ENCODE results near the gene ERAS.
A peak's percentile ranks its signal among the peaks of the same experiment; 100 is the strongest.
"Not testable (repeated sequence)": the region's sequence is repeated elsewhere in the genome, so short reads cannot be mapped to it uniquely, and the experiment has no call there.

The ERAS gene

GRCh38 chrX:48831909-48832291 lies 5.6 kb downstream of the ERAS start:
- Histone ChIP-seq H3K27ac (no peak overlapping the region), H3K9ac (no peak overlapping the region), H3K4me2 (no peak overlapping the region), H3K4me3 (no peak overlapping the region), H4K20me1 (no peaks in the 10 kb centered on the region; a peak in 3 of 22 replicates), H3K4me1 (no peaks in the 10 kb centered on the region), H3K27me3 (peaks cover 33 to 63% (median 47%) of the 10 kb centered on the region in 11 experiments), H3K9me3 (replicated peaks in 1 of 11) (peaks cover 7 to 30% (median 20%) of the 10 kb centered on the region in 11 experiments; a peak in 20 of 22 replicates), H3K36me3 (no peaks in the 10 kb centered on the region)
- TF ChIP-seq Cebpa-rat (IDR thresholded peaks at IDR 0.05), result no peak

DNA sequence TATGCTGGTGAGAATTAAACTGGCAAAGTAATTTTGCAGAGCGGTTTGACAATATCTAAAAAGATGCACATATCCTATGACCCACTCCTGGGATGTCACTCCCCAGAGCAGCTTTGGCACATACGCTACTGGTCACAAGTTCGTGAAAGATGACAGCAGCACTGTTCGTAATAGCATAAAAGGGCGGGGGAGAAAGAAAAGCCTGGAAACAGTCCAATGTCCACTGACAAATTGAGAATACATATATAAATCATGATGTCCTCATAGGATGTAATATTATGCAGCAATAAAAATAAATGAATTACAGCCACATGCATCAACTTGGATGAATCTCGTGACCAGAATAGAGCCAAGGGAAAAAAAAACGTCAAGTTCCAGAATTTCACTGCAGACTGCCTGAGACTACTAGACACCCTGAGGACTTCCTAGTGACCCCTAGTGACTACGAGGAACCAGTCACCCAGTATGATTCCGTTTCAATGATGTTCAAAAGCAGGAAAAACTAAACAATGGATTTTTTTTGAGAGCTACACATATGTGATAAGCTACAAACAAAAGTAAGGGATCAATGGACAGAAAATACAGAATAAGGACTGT lies 7.3 kb downstream of the ERAS start:
- Histone ChIP-seq H3K4me1 (no peaks in the 10 kb centered on the region), H3K36me3 (no peaks in the 10 kb centered on the region), H3K27me3 (peaks cover 33 to 74% (median 59%) of the 10 kb centered on the region in 11 experiments), H4K20me1 (no peaks in the 10 kb centered on the region; a peak in 3 of 22 replicates), H3K4me2 (no peak overlapping the region), H3K4me3 (no peak overlapping the region), H3K9ac (no peak overlapping the region), H3K27ac (no peak overlapping the region), H3K9me3 (replicated peaks in 1 of 11) (peaks cover 0 to 22% (median 10%) of the 10 kb centered on the region in 11 experiments; a peak in 11 of 22 replicates)
- no peak for TF ChIP-seq Cebpa-rat (IDR thresholded peaks at IDR 0.05)

GRCh38 chrX:48834383-48834709 lies 8.0 kb downstream of the ERAS start:
- Histone ChIP-seq H3K4me2 (no peak overlapping the region), H3K9ac (no peak overlapping the region), H3K4me3 (no peak overlapping the region)

DNA sequence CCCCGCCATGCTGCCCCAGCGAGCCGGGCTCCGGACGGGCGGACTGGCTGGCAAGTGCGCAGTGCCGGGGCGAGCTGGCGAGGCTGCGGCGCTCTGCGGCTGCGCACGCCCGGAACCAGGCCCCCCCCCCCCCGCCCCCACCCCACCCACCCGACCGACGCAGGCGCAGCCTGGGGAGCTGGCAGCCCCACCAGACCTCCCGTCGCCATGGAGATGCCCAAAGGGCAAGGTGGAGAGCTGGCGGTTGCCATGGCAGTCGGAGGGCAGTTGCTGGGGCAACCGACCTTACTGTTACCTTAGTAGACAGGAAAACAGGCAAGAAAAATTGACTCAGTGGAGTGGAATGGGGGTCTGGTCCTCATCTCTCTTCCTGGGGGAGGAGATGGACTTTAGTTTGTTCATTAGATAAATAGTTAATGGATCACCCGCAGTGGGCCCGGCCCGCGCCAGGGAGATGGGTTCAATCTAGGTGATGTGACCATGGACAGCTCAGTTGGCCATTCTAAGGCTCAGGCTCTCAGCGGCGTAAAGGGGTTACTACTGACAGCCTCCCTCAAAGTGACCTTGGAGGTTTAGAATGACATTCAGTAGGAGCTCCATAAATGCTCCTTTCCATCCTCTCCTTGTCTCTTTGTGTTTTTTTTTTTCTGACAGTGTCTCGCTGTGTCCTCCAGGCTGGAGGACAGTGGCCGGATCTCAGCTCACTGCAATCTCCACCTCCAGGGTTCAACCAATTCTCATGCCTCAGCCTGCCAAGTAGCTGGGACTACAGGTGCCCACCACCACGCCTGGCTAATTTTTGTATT lies 9.4 kb downstream of the ERAS start, which contains the start of gene PCSK1N:
Gene PCSK1N, minus strand, starts transcription at position 87 of the 806 bp plus-strand sequence. Its CDS starts 78 bp downstream, at position 9.
- Histone ChIP-seq H3K36me3 (no peaks in the 10 kb centered on the region), H3K9me3 (replicated peaks in 1 of 11) (peaks cover 0 to 20% (median 8%) of the 10 kb centered on the region in 11 experiments; a peak in 10 of 22 replicates), H3K4me1 (no peaks in the 10 kb centered on the region), H3K27ac (no peak within 1 kb of the TSS), H3K9ac (no peak within 1 kb of the TSS), H3K4me3 (no peak within 1 kb of the TSS), H3K4me2 (no peak within 1 kb of the TSS), H4K20me1 (no peaks in the 10 kb centered on the region; a peak in 2 of 22 replicates), H3K27me3 (peaks cover 33 to 76% (median 60%) of the 10 kb centered on the region in 11 experiments)
- TF ChIP-seq Cebpa-rat (IDR thresholded peaks at IDR 0.05), result no peak

More at GRCh38 chrX:48834383-48834709, 8.0 kb downstream of the ERAS start:
- no peak for TF ChIP-seq Cebpa-rat (IDR thresholded peaks at IDR 0.05)
- Histone ChIP-seq H3K9me3 (replicated peaks in 1 of 11) (peaks cover 0 to 22% (median 10%) of the 10 kb centered on the region in 11 experiments; a peak in 11 of 22 replicates), H3K4me1 (no peaks in the 10 kb centered on the region), H3K36me3 (no peaks in the 10 kb centered on the region), H3K27me3 (peaks cover 33 to 77% (median 59%) of the 10 kb centered on the region in 11 experiments), H4K20me1 (no peaks in the 10 kb centered on the region; a peak in 3 of 22 replicates), H3K27ac (no peak overlapping the region)

GRCh38 chrX:48839686-48840085 lies 13.4 kb downstream of the ERAS start:
- H3K9me3 ChIP-seq (replicated peaks in 1 of 11), result peaks cover 0 to 6% (median 0%) of the 10 kb centered on the region in 11 experiments; a peak in 4 of 22 replicates
- H3K27me3 ChIP-seq, result peaks cover 22 to 53% (median 41%) of the 10 kb centered on the region in 11 experiments
- no peaks in the 10 kb centered on the region for H3K4me1 ChIP-seq
- no peak overlapping the region for H3K9ac ChIP-seq
- no peak overlapping the region for H3K4me3 ChIP-seq
- H3K4me2 ChIP-seq, result no peak overlapping the region
- H3K27ac ChIP-seq, result no peak overlapping the region
- TF ChIP-seq Cebpa-rat (IDR thresholded peaks at IDR 0.05), result no peak
- no peaks in the 10 kb centered on the region; a peak in 1 of 22 replicates for H4K20me1 ChIP-seq
- no peaks in the 10 kb centered on the region for H3K36me3 ChIP-seq

GRCh38 chrX:48848847-48849246 lies 22.5 kb downstream of the ERAS start:
- no peaks in the 10 kb centered on the region for H3K36me3 ChIP-seq
- H3K4me3 ChIP-seq, result no peak overlapping the region
- H3K27me3 ChIP-seq, result peaks cover 15 to 81% (median 51%) of the 10 kb centered on the region in 11 experiments; a peak in 20 of 22 replicates
- TF ChIP-seq Cebpa-rat (IDR thresholded peaks at IDR 0.05), result no peak
- no peak overlapping the region for H3K9ac ChIP-seq
- no peak overlapping the region for H3K27ac ChIP-seq
- H3K9me3 ChIP-seq (replicated peaks in 1 of 11), result peaks cover 3 to 31% (median 24%) of the 10 kb centered on the region in 11 experiments; a peak in 18 of 22 replicates
- no peaks in the 10 kb centered on the region for H4K20me1 ChIP-seq
- peak overlapping the region in 3 of 11 experiments; percentile 9 to 15 (median 10); a peak in 2 of 22 replicates for H3K4me2 ChIP-seq
- H3K4me1 ChIP-seq, result peaks cover 0 to 9% (median 0%) of the 10 kb centered on the region in 10 experiments; a peak in 6 of 20 replicates

GRCh38 chrX:48852857-48853256 lies 26.5 kb downstream of the ERAS start:
- H3K9me3 ChIP-seq (replicated peaks in 1 of 11), result peaks cover 3 to 35% (median 24%) of the 10 kb centered on the region in 11 experiments; a peak in 18 of 22 replicates
- H3K4me2 ChIP-seq, result no peak overlapping the region

DNA sequence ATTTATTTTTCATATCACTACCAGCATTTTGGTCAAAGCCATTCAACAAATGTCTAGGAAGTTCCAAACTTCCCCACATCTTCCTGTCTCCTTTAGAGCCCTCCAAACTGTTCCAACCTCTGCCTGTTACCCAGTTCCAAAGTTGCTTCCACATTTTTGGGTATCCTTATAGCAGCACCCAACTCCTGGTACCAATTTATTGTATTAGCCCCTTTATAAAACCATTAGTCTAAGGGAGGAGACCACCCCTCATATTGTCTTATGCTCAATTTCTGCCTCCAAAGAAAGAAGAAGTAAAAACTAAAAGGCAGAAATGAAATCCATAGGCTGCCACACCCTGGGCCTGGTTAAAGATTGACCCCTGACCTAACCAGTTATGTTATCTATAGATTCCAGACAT lies 27.2 kb downstream of the ERAS start:
- not testable (repeated sequence) for H3K4me2 ChIP-seq, H3K4me3 ChIP-seq, H3K4me1 ChIP-seq, H3K9ac ChIP-seq, H3K36me3 ChIP-seq, H4K20me1 ChIP-seq, H3K27ac ChIP-seq
- Histone ChIP-seq H3K27me3 (peaks cover 7 to 79% (median 44%) of the 10 kb centered on the region in 11 experiments; a peak in 17 of 22 replicates), H3K9me3 (replicated peaks in 1 of 11) (peaks cover 3 to 35% (median 24%) of the 10 kb centered on the region in 11 experiments; a peak in 18 of 22 replicates)

More at GRCh38 chrX:48852857-48853256, 26.5 kb downstream of the ERAS start:
- H3K4me3 ChIP-seq, result no peak overlapping the region
- H4K20me1 ChIP-seq, result no peaks in the 10 kb centered on the region
- no peaks in the 10 kb centered on the region for H3K36me3 ChIP-seq
- no peak overlapping the region for H3K27ac ChIP-seq
- TF ChIP-seq Cebpa-rat (IDR thresholded peaks at IDR 0.05), result no peak
- H3K9ac ChIP-seq, result no peak overlapping the region
- peaks cover 0 to 9% (median 0%) of the 10 kb centered on the region in 10 experiments; a peak in 6 of 20 replicates for H3K4me1 ChIP-seq
- H3K27me3 ChIP-seq, result peaks cover 7 to 76% (median 44%) of the 10 kb centered on the region in 11 experiments; a peak in 17 of 22 replicates

- H3K4me2 ChIP-seq, H3K9ac ChIP-seq, H3K27ac ChIP-seq, H3K4me1 ChIP-seq, H3K36me3 ChIP-seq, H4K20me1 ChIP-seq, H3K4me3 ChIP-seq: not testable (repeated sequence)
- peaks cover 3 to 35% (median 24%) of the 10 kb centered on the region in 11 experiments; a peak in 18 of 22 replicates for H3K9me3 ChIP-seq (replicated peaks in 1 of 11)
- peaks cover 7 to 82% (median 48%) of the 10 kb centered on the region in 11 experiments; a peak in 17 of 22 replicates for H3K27me3 ChIP-seq
These were observed 27.9 kb downstream of the ERAS start for GRCh38 chrX:48854121-48854804.
